ENCODE results near the gene KMT2C. TPM values are rescaled to one million over a fixed set of nuclear protein-coding genes. Genes with fewer than 3 reads are reported as not detected.
"Not testable (repeated sequence)": the region's sequence is repeated elsewhere in the genome, so short reads cannot be mapped to it uniquely, and the experiment has no call there.

Gene KMT2C
- total and polyA plus RNA-seq, 9 donors, result 15.5 to 40.6 (median 33.2) TPM

DNA sequence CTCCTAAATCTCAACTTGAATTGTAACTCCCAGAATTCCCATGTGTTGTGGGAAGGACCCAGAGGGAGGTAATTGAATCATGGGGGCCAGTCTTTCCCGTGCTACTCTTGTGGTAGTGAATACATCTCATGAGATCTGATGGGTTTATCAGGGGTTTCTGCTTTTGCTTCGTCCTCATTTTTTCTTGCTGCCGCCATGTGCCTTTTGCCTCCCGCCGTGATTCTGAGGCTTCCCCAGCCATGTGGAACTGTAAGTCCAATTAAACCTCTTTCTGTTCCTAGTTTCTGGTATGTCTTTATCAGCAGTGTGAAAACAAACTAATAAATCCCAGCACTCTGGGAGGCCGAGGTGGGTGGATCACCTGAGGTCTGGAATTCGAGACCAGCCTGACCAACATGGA is 33.8 kb upstream of the KMT2C start:
- H3K27ac ChIP-seq (ENCODE audit: low read length); H3K4me3 ChIP-seq (ENCODE audit: low read length); H3K27me3 ChIP-seq (ENCODE audit: control insufficient read depth, insufficient read depth, low read length); H3K9me3 ChIP-seq (replicated peaks; ENCODE audit: control insufficient read depth, low read depth, low read length); H3K4me1 ChIP-seq (ENCODE audit: control insufficient read depth, insufficient read depth, low read length); DNase-seq; H3K36me3 ChIP-seq (ENCODE audit: control insufficient read depth, insufficient read depth, low read length): not testable (repeated sequence)
- WGBS (ENCODE audit: insufficient coverage), result no CpG with 5 or more reads among the region's 7 CpGs

DNA sequence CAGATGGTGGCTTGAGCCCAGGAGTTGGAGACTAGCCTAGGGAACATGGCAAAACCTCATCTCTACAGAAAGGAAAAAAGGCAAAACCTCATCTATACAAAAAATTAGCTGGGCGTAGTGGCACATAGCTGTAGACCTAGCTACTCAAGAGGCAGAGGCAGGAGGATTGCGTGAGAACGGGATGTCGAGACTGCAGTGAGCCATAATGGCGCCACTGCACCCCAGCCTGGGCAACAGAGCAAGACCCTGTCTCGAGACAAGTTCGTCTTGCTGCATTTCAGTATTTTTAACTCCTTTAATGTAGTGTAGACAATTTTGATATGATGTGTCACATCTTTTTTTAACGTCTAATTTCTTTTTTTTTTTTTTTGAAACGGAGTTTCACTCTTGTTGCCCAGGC is 31.4 kb upstream of the KMT2C start:
- no peak for DNase-seq
- Histone ChIP-seq H3K4me1 (ENCODE audit: control insufficient read depth, insufficient read depth, low read length) (peaks cover 6% of the 10 kb centered on the region), H3K27ac (ENCODE audit: low read length) (no peak overlapping the region), H3K9me3 (replicated peaks; ENCODE audit: control insufficient read depth, low read depth, low read length) (no peaks in the 10 kb centered on the region), H3K27me3 (ENCODE audit: control insufficient read depth, insufficient read depth, low read length) (no peaks in the 10 kb centered on the region), H3K36me3 (ENCODE audit: control insufficient read depth, insufficient read depth, low read length) (no peaks in the 10 kb centered on the region), H3K4me3 (ENCODE audit: low read length) (no peak overlapping the region)
- 96% methylated on average over 4 of the region's 9 CpGs for WGBS (ENCODE audit: insufficient coverage)

DNA sequence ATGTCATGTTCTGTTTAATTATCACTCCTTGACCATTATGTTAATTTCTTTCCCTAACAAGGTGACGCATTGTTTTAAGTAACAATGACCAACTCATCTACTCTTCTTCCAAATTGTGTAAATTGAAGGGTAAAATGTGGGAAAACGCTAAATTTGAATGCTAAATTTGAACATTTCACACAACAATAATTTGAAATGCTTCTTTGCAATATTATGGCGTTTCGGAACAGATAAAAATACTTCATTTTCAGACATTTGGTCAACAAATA is 29.2 kb upstream of the KMT2C start:
- Histone ChIP-seq H3K4me1 (ENCODE audit: control insufficient read depth, insufficient read depth, low read length) (peaks cover 7% of the 10 kb centered on the region), H3K36me3 (ENCODE audit: control insufficient read depth, insufficient read depth, low read length) (no peaks in the 10 kb centered on the region), H3K9me3 (replicated peaks; ENCODE audit: control insufficient read depth, low read depth, low read length) (no peaks in the 10 kb centered on the region), H3K4me3 (ENCODE audit: low read length) (peak overlapping the region; percentile 82), H3K27ac (ENCODE audit: low read length) (peak overlapping the region; percentile 96), H3K27me3 (ENCODE audit: control insufficient read depth, insufficient read depth, low read length) (no peaks in the 10 kb centered on the region)
- no peak for DNase-seq
- no CpG with 5 or more reads among the region's 4 CpGs for WGBS (ENCODE audit: insufficient coverage)

DNA sequence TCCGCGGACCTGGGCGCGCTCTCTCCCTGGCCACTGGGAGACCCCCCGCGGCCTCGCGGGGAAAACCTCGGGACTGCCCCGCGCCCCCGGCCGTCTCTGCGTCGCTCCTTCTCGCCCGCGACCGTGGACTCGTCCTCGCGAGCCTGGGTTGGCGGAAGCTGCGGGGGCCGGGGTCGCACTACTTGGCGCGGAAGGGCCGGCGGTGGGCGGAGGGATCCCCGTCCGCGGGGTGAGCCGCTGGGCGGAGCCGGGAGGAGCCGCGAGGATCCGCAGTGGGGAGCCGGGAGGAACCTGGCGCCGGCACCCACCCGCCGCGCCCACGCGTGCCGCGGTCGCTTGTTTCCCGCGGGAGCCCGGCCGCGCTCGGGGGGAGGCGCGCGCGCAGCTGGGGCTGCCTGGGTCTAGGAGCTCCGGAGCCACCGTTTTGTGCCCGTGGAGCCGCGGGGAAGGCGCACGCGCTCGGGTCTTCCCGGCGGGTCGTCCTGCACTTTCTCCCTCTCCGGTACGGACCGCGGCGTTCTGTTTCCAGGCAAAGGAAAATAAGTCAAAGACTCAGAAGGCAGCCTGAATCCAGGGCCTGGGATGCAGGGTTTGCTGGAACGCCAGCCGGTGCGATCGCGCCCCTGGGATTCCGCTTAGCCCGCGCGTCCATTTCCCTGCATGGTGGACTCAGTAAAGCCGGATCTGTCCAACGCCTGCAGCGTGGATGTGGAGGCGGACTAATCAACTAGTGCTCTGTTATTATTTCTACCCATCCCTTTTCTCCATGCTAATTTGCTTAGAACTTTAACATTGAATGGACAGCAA is 28.7 kb upstream of the KMT2C start:
- Histone ChIP-seq H3K27ac (ENCODE audit: low read length) (peak overlapping the region; percentile 96), H3K4me3 (ENCODE audit: low read length) (peak overlapping the region; percentile 82), H3K9me3 (replicated peaks; ENCODE audit: control insufficient read depth, low read depth, low read length) (no peaks in the 10 kb centered on the region), H3K36me3 (ENCODE audit: control insufficient read depth, insufficient read depth, low read length) (no peaks in the 10 kb centered on the region), H3K4me1 (ENCODE audit: control insufficient read depth, insufficient read depth, low read length) (peaks cover 12% of the 10 kb centered on the region), H3K27me3 (ENCODE audit: control insufficient read depth, insufficient read depth, low read length) (no peaks in the 10 kb centered on the region)
- WGBS (ENCODE audit: insufficient coverage), result under 1% methylated on average over 82 of the region's 91 CpGs
- peak; percentile 92 for DNase-seq

DNA sequence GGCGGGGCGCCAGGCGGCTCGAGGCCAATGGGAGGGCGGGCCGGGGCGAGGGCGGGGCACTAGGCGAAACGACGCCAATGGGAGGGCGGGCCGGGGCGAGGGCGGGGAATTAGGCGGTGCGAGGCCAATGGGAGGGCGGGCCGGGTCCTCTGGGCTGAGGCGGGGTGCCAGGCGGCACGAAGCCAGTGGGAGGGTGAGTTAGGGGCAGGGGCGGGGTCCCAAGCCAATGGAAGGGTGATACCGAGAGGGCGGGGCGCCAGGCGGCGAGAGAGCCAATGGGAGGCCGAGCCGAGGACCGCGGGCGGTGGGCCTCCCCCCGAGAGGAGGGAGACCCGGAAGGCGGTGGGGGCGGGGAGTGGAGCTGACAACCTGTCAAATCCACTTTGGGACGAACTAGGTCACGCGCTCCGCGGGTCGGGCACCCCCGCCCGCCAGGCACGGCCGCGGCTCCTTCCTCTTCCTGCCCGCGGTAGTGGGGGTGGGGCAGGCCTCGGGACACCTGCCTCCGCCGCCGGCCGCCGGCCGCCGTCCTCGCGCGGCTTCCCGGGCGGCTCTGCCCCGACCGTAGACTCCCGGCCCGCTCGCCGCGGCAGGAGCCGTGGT is 28.0 kb upstream of the KMT2C start:
- 0% methylated on average over 61 of the region's 71 CpGs for WGBS (ENCODE audit: insufficient coverage)
- Histone ChIP-seq H3K27ac (ENCODE audit: low read length) (peak overlapping the region; percentile 98), H3K36me3 (ENCODE audit: control insufficient read depth, insufficient read depth, low read length) (no peaks in the 10 kb centered on the region), H3K9me3 (replicated peaks; ENCODE audit: control insufficient read depth, low read depth, low read length) (no peaks in the 10 kb centered on the region), H3K4me1 (ENCODE audit: control insufficient read depth, insufficient read depth, low read length) (peaks cover 12% of the 10 kb centered on the region), H3K27me3 (ENCODE audit: control insufficient read depth, insufficient read depth, low read length) (no peaks in the 10 kb centered on the region), H3K4me3 (ENCODE audit: low read length) (peak overlapping the region; percentile 84)
- DNase-seq, result peak; percentile 100

DNA sequence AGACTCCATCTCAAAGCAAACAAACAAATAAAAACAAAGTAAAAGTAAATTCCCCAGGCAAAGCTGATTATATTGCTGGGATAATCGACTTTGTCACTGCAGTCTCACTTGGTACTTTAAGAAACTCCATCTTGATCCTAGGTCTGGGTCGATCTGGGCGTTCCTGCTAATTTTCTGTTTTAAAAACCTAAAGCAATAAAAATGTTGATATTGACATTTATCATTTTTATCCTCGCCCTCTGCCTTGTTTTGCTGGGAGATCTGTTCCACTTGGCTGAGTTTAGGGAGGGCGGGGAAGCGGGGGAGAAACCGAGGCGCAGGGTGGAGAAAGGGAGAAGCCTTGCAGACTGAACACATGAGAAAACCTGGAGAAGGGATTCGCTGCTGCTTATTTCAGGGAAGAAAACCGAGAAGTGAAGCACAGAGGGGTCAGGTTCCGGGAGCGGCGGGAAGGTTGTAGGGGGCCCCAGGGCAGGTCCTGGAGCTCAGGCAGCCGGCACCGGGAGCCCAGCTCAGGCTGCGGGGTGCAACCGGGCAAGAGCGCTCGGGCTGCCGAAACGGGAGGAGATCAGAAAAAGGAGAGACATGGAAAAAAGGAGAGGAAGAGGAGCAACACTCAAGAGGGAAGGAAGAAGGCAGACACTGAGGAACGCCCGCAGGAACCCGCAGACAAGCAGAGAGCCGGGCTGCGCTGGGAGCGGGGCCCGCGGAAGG is 27.3 kb upstream of the KMT2C start:
- H3K27ac ChIP-seq (ENCODE audit: low read length), result peak overlapping the region; percentile 98

DNA sequence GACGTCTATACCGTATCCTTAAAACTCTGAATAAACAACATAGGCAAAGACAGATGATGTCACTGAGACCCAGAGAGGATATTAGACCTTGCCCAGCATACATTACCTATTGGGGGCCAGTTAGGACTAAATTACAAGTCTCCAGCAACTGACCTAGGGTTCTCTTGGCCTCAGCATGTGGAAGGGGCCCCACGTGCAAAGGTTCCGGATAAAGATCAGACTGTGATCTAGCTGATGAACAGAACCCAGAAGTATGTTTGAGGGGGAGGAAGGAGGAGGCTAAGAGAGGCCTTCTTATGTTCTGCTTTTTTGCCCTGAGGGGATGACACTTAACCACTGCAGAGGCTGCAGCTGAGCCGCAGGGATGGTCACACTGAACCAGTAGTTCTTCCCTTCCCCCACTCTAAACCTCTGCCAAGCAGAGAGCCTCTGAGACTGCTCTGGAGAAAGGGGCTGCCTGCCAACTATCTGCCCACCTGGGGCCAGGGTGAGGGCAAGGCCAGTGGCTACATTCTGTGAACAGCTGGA is 24.0 kb upstream of the KMT2C start:
- peaks cover 8% of the 10 kb centered on the region for H3K4me1 ChIP-seq (ENCODE audit: control insufficient read depth, insufficient read depth, low read length)
- H3K27ac ChIP-seq (ENCODE audit: low read length), result no peak overlapping the region
- WGBS (ENCODE audit: insufficient coverage), result 23% methylated on average over 4 of the region's 5 CpGs
- no peak overlapping the region for H3K4me3 ChIP-seq (ENCODE audit: low read length)
- DNase-seq, result peak; percentile 63
- no peaks in the 10 kb centered on the region for H3K9me3 ChIP-seq (replicated peaks; ENCODE audit: control insufficient read depth, low read depth, low read length)
- H3K36me3 ChIP-seq (ENCODE audit: control insufficient read depth, insufficient read depth, low read length), result no peaks in the 10 kb centered on the region
- no peaks in the 10 kb centered on the region for H3K27me3 ChIP-seq (ENCODE audit: control insufficient read depth, insufficient read depth, low read length)

More for the DNA sequence above, 27.3 kb upstream of the KMT2C start:
- H3K4me1 ChIP-seq (ENCODE audit: control insufficient read depth, insufficient read depth, low read length), result peaks cover 12% of the 10 kb centered on the region
- H3K27me3 ChIP-seq (ENCODE audit: control insufficient read depth, insufficient read depth, low read length), result no peaks in the 10 kb centered on the region
- 1% methylated on average over 19 of the region's 29 CpGs for WGBS (ENCODE audit: insufficient coverage)
- H3K4me3 ChIP-seq (ENCODE audit: low read length), result peak overlapping the region; percentile 84
- peak; percentile 91 for DNase-seq
- no peaks in the 10 kb centered on the region for H3K9me3 ChIP-seq (replicated peaks; ENCODE audit: control insufficient read depth, low read depth, low read length)
- no peaks in the 10 kb centered on the region for H3K36me3 ChIP-seq (ENCODE audit: control insufficient read depth, insufficient read depth, low read length)

DNA sequence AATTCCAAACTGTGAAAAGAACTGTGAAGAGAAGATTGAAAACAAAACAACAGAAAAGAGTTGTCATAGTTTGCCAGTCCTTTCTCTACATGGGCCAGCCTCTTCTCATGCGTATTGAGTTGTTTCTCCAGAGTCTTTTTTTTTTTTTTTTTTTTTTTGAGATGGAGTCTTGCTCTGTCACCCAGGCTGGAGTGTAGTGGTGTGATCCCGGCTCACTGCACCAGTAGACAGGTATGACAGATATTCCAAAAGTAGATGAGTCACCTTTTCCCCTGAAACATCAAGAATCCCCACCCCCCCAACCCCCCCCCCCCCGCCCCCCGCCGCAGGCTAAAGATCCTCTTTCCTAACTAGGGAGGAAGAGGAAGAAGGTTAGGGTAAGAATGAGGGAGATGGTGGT is 15.6 kb upstream of the KMT2C start:
- no CpG with 5 or more reads among the region's 5 CpGs for WGBS (ENCODE audit: insufficient coverage)
- no peak for DNase-seq
- H3K27me3 ChIP-seq (ENCODE audit: control insufficient read depth, insufficient read depth, low read length), result no peaks in the 10 kb centered on the region
- no peaks in the 10 kb centered on the region for H3K9me3 ChIP-seq (replicated peaks; ENCODE audit: control insufficient read depth, low read depth, low read length)
- no peak overlapping the region for H3K4me3 ChIP-seq (ENCODE audit: low read length)
- no peak overlapping the region for H3K27ac ChIP-seq (ENCODE audit: low read length)
- no peaks in the 10 kb centered on the region for H3K4me1 ChIP-seq (ENCODE audit: control insufficient read depth, insufficient read depth, low read length)
- H3K36me3 ChIP-seq (ENCODE audit: control insufficient read depth, insufficient read depth, low read length), result no peaks in the 10 kb centered on the region

DNA sequence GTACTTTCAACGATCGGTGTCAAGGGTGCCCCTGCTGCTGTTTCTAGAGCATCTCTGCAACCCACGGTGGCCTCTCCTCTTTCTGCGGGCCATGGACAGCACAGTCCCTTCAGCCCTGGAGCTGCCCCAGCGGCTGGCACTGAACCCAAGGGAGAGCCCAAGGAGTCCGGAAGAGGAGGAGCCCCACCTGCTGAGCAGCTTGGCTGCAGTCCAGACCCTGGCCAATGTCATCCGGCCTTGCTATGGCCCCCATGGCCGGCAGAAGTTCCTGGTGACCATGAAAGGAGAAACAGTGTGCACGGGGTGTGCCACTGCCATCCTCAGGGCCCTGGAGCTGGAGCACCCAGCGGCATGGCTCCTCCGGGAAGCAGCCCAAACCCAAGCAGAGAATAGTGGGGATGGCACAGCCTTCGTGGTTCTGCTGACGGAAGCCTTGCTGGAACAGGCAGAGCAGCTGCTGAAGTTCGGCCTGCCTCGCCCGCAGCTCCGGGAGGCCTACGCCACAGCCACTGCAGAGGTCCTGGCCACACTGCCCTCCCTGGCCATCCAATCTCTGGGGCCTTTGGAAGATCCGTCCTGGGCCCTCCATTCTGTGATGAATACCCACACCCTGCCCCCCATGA is 9.7 kb upstream of the KMT2C start:
- 86% methylated on average over 14 of the region's 19 CpGs for WGBS (ENCODE audit: insufficient coverage)
- H3K27me3 ChIP-seq (ENCODE audit: control insufficient read depth, insufficient read depth, low read length); H3K9me3 ChIP-seq (replicated peaks; ENCODE audit: control insufficient read depth, low read depth, low read length); H3K4me3 ChIP-seq (ENCODE audit: low read length); H3K36me3 ChIP-seq (ENCODE audit: control insufficient read depth, insufficient read depth, low read length); H3K27ac ChIP-seq (ENCODE audit: low read length); H3K4me1 ChIP-seq (ENCODE audit: control insufficient read depth, insufficient read depth, low read length); DNase-seq: not testable (repeated sequence)

DNA sequence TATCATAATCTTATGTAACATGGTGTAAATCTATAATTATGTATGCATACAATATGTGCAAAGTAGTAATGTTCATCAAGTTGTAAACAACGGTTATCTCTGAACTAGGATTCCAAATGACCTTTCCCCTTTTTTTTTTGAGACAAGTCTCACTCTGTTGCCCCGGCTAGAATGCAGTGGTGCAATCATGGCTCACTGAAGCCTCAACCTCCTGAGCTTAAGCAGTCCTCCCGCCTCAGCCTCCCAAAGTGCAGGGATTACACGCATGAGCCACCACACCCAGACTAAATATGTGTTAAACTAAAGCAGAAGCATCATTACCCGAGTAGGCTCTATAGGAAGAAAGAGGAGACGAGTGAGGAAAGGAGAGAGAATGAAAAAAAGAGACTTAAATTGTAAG is 7.8 kb upstream of the KMT2C start:
- WGBS (ENCODE audit: insufficient coverage), result 55% methylated on average over 2 of the region's 6 CpGs
- H3K27ac ChIP-seq (ENCODE audit: low read length), result no peak overlapping the region
- H3K27me3 ChIP-seq (ENCODE audit: control insufficient read depth, insufficient read depth, low read length), result no peaks in the 10 kb centered on the region
- H3K9me3 ChIP-seq (replicated peaks; ENCODE audit: control insufficient read depth, low read depth, low read length), result no peaks in the 10 kb centered on the region
- no peak overlapping the region for H3K4me3 ChIP-seq (ENCODE audit: low read length)
- no peaks in the 10 kb centered on the region for H3K36me3 ChIP-seq (ENCODE audit: control insufficient read depth, insufficient read depth, low read length)
- no peaks in the 10 kb centered on the region for H3K4me1 ChIP-seq (ENCODE audit: control insufficient read depth, insufficient read depth, low read length)
- no peak for DNase-seq

All from muscle of leg (tissue), 11 donors.